ENCODE results near the gene CAB39.

CAB39 gene

DNA sequence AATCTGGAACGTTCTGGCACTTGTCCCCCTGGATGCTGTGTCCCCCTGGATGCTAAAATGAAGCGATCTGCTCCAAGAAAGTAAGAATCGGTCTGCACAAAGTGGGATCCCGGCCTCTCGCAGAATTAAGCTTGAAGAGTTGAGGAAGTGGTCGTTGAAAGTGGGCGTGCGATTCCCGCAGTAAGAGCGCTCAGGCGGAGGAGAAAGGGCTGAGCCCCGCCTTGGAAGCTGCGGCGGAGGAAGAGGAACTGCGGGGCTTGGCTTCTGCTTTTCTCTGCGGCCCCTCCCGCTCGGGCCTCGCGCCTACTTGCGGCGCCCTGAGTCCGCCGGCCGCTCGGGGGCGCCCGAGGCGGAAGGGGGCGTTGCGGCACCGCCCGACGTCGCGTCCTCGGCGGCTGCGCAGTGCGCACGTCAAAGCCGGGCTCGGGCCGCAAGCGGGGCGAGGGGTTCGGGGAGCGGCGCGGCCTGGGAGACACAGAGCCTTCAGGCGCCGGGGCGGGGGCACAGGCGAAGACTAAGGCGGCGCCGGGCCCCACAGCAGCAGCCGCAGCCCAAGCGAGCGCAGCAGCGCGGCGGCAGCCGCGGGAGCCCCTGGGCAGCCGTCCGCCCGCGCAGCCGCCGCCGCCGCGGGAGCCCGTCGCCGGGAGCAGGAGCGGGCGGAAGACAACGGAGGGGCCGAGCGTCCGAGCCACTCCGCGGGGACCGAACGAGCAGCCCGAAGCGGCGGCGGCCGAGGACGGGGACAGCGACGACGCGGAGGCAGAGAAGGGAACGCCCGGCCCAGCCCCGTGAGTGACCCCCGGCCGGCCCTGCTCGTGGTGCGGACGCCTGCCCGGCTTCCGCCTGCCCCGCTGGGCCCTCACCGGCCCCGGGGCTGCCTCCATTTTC, at the start of gene CAB39:
TSS of gene CAB39 (plus strand) at position 400 of the 888 bp plus-strand sequence. CDS start 47,160 bp downstream, outside the sequence.
- H3K9me3 Mint-ChIP-seq = no peaks in the 10 kb centered on the region
- peaks cover 33% of the 10 kb centered on the region for H3K36me3 Mint-ChIP-seq (ENCODE audit: low read depth)
- H3K27ac Mint-ChIP-seq = peak within 1 kb of the TSS; percentile 94
- no peaks in the 10 kb centered on the region for H3K27me3 Mint-ChIP-seq (ENCODE audit: low read depth)
- peaks cover 34% of the 10 kb centered on the region for H3K4me1 Mint-ChIP-seq (ENCODE audit: low read depth)
- peak within 1 kb of the TSS; percentile 98 for H3K4me3 Mint-ChIP-seq

DNA sequence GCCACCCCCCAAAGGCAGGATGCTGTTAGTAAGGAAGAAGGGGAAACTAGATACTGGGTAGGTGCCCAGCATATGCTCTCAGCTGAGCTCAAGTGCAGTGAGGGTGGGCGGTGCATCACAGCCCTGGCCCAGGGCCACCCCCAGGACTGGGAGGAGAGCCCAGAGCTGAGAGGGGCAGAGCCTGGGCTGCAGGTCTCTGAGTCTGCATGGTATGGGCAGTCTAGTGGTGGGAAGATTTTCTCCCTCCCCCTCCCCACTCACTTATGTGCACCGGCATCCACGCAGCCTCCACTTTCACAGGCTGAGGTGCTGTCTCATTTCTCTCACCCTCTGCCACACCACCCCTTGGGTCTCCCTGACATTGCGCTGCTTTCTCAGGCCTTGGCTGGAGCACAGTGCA, 48.5 kb upstream of the CAB39 start:
- H3K36me3 Mint-ChIP-seq (ENCODE audit: low read depth) = peaks cover 6% of the 10 kb centered on the region
- no peaks in the 10 kb centered on the region for H3K9me3 Mint-ChIP-seq
- H3K27me3 Mint-ChIP-seq (ENCODE audit: low read depth) = no peaks in the 10 kb centered on the region
- no peak overlapping the region for H3K4me3 Mint-ChIP-seq
- peaks cover 85% of the 10 kb centered on the region for H3K4me1 Mint-ChIP-seq (ENCODE audit: low read depth)
- peak overlapping the region; percentile 100 for H3K27ac Mint-ChIP-seq

DNA sequence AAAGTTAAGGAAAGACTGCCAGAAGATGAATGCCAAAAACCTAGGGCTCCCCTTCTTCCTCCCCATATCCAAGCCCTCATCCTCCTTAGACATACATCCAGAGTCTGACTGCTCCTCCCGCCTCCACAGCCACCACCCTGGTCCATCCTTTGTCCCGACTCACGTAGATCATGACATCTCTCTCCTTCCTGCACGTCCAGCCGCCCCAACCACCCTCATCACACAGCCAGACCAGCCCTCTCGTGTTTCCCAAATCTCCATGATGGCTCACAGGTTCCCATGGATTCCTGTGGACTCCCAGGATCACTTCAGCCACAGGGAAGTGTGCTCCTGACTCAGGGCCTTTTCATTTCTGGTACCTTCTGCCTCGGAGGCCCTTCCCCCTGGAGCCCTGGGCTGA, 47.8 kb upstream of the CAB39 start:
- H3K27ac Mint-ChIP-seq = peak overlapping the region; percentile 100
- H3K36me3 Mint-ChIP-seq (ENCODE audit: low read depth) = peaks cover 6% of the 10 kb centered on the region
- no peaks in the 10 kb centered on the region for H3K27me3 Mint-ChIP-seq (ENCODE audit: low read depth)
- no peaks in the 10 kb centered on the region for H3K9me3 Mint-ChIP-seq
- H3K4me3 Mint-ChIP-seq = peak overlapping the region; percentile 48
- peaks cover 84% of the 10 kb centered on the region for H3K4me1 Mint-ChIP-seq (ENCODE audit: low read depth)

DNA sequence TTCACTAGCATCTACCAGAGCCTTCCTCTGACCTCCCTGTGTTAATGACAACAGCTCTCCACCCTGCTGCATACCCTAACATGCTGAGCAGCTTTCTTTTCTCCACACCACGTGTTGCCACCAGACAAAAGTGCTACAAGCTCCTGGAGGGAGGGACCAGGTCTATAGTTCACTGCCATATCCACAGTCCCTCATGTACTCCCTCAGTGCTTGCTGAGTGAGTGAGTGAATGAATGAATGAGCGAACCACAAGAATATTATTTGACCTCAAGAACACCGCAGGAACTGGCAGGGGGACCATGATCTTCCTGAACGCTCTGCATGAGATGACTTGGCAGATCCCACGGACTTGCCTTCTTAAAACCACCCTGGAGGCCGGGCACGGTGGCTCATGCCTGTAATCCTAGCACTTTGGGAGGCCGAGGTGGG, 47.4 kb upstream of the CAB39 start:
- Mint-ChIP-seq H3K27me3 (ENCODE audit: low read depth) (no peaks in the 10 kb centered on the region), H3K36me3 (ENCODE audit: low read depth) (peaks cover 6% of the 10 kb centered on the region), H3K27ac (peak overlapping the region; percentile 100), H3K9me3 (no peaks in the 10 kb centered on the region), H3K4me1 (ENCODE audit: low read depth) (peaks cover 87% of the 10 kb centered on the region), H3K4me3 (peak overlapping the region; percentile 48)

- no peak overlapping the region for H3K4me3 Mint-ChIP-seq
- peaks cover 4% of the 10 kb centered on the region for H3K36me3 Mint-ChIP-seq (ENCODE audit: low read depth)
- peaks cover 87% of the 10 kb centered on the region for H3K4me1 Mint-ChIP-seq (ENCODE audit: low read depth)
- H3K27ac Mint-ChIP-seq = peak overlapping the region; percentile 84
- no peaks in the 10 kb centered on the region for H3K27me3 Mint-ChIP-seq (ENCODE audit: low read depth)
- no peaks in the 10 kb centered on the region for H3K9me3 Mint-ChIP-seq
Measured at GRCh38 chr2:230666446-230666845, 46.2 kb upstream of the CAB39 start.

DNA sequence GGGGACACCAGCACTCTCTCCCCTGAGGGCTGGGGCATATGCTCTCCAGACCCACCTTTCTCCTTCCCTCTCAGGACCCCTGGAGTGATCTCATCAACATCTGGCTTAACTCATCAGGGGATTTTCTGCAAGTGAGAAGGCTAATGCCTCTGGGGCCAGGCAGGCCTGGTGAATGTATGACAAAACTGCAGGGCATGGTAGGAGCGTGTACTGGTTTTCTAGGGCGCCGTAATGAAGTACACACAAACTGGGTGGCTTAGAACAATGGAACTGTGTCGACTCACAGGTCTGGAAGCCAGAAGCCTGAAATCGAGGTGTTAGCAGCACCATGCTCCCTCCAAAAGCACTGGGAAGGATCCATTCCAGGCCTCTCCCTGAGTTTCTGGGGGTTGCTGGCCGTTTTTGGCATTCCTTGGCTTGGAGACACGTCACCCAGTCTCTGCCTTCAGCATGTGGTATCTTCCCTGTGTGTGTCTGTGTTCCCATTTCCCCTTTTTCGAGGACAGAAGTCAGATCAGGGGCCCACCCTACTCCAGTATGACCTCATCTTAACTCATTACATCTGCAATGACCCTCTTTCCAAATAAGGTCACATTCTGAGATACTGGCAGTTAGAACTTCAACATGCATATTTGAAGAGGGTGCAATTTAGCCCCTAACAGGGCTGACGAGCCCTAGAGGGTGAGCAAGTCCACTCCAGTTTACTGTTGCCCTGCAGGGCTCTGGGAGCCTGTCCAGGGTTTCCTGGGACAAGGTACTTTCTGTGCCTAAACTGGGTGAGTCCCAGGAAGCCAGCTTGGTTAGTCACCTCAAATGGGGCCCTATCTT, 45.5 kb upstream of the CAB39 start:
- H3K27ac Mint-ChIP-seq = peak overlapping the region; percentile 84
- H3K36me3 Mint-ChIP-seq (ENCODE audit: low read depth) = peaks cover 4% of the 10 kb centered on the region
- peak overlapping the region; percentile 57 for H3K4me3 Mint-ChIP-seq
- no peaks in the 10 kb centered on the region for H3K9me3 Mint-ChIP-seq
- peaks cover 83% of the 10 kb centered on the region for H3K4me1 Mint-ChIP-seq (ENCODE audit: low read depth)
- H3K27me3 Mint-ChIP-seq (ENCODE audit: low read depth) = no peaks in the 10 kb centered on the region

- Mint-ChIP-seq H3K27ac (peak overlapping the region; percentile 84), H3K4me3 (peak overlapping the region; percentile 43), H3K4me1 (ENCODE audit: low read depth) (peaks cover 71% of the 10 kb centered on the region), H3K36me3 (ENCODE audit: low read depth) (peaks cover 2% of the 10 kb centered on the region), H3K27me3 (ENCODE audit: low read depth) (no peaks in the 10 kb centered on the region), H3K9me3 (no peaks in the 10 kb centered on the region)
Measured at GRCh38 chr2:230668184-230668938, 44.3 kb upstream of the CAB39 start.

- Mint-ChIP-seq H3K4me3 (no peak overlapping the region), H3K27me3 (ENCODE audit: low read depth) (no peaks in the 10 kb centered on the region), H3K36me3 (ENCODE audit: low read depth) (peaks cover 2% of the 10 kb centered on the region), H3K4me1 (ENCODE audit: low read depth) (peaks cover 70% of the 10 kb centered on the region), H3K27ac (peak overlapping the region; percentile 84), H3K9me3 (no peaks in the 10 kb centered on the region)
Measured at GRCh38 chr2:230668939-230669303, 43.7 kb upstream of the CAB39 start.

GRCh38 chr2:230669386-230669950, 43.2 kb upstream of the CAB39 start:
- Mint-ChIP-seq H3K4me1 (ENCODE audit: low read depth) (peaks cover 69% of the 10 kb centered on the region), H3K9me3 (no peaks in the 10 kb centered on the region), H3K27ac (peak overlapping the region; percentile 84), H3K4me3 (no peak overlapping the region), H3K36me3 (ENCODE audit: low read depth) (peaks cover 2% of the 10 kb centered on the region), H3K27me3 (ENCODE audit: low read depth) (no peaks in the 10 kb centered on the region)

GRCh38 chr2:230671117-230671516, 41.5 kb upstream of the CAB39 start:
- no peak overlapping the region for H3K4me3 Mint-ChIP-seq
- no peaks in the 10 kb centered on the region for H3K9me3 Mint-ChIP-seq
- H3K27me3 Mint-ChIP-seq (ENCODE audit: low read depth) = no peaks in the 10 kb centered on the region
- H3K4me1 Mint-ChIP-seq (ENCODE audit: low read depth) = peaks cover 67% of the 10 kb centered on the region
- peak overlapping the region; percentile 71 for H3K27ac Mint-ChIP-seq
- H3K36me3 Mint-ChIP-seq (ENCODE audit: low read depth) = no peaks in the 10 kb centered on the region

DNA sequence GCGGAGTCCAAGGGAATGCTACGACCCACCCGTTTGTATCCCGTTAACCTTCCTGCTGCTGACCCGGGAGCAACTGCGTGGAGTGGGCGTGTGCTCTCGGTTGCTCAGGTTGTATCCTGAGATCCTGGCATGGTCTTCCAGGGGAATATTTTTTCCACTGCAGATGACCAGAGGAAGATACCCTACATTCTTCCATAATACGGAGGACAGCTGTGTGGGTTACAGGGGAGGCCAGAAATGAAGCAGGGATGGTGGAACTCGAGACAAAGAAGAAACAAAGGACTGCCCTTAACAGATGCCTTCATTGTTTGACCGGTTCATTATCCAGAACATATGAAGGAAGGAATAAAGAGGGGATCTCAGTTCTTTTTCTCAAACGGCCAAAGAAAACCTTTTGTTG, 39.8 kb upstream of the CAB39 start:
- Mint-ChIP-seq H3K4me3 (no peak overlapping the region), H3K9me3 (peaks cover 6% of the 10 kb centered on the region), H3K4me1 (ENCODE audit: low read depth) (peaks cover 60% of the 10 kb centered on the region), H3K27me3 (ENCODE audit: low read depth) (no peaks in the 10 kb centered on the region), H3K36me3 (ENCODE audit: low read depth) (peaks cover 4% of the 10 kb centered on the region), H3K27ac (no peak overlapping the region)

DNA sequence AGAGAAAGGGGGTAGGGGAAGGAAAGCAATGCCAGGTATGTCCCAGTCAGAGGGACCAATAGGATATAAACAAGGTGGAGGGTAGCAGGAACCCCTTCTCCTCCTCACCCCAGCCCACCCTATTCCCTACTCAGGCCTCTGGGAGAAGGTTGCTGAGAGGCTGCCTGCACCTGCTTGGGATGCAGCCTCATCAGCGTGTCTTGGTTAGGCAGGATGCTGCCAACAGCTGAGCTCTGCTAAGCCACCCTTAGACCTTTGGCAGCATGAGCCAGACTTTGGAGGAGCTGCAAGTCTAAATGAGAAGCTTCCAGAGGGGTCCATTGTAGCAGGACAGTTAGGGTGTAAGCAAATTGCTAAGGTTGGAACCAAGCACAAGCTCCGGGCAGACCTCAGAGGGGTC, 38.2 kb upstream of the CAB39 start:
- no peak overlapping the region for H3K27ac Mint-ChIP-seq
- H3K27me3 Mint-ChIP-seq (ENCODE audit: low read depth) = no peaks in the 10 kb centered on the region
- H3K9me3 Mint-ChIP-seq = peaks cover 18% of the 10 kb centered on the region
- H3K4me3 Mint-ChIP-seq = no peak overlapping the region
- peaks cover 13% of the 10 kb centered on the region for H3K36me3 Mint-ChIP-seq (ENCODE audit: low read depth)
- H3K4me1 Mint-ChIP-seq (ENCODE audit: low read depth) = peaks cover 56% of the 10 kb centered on the region

DNA sequence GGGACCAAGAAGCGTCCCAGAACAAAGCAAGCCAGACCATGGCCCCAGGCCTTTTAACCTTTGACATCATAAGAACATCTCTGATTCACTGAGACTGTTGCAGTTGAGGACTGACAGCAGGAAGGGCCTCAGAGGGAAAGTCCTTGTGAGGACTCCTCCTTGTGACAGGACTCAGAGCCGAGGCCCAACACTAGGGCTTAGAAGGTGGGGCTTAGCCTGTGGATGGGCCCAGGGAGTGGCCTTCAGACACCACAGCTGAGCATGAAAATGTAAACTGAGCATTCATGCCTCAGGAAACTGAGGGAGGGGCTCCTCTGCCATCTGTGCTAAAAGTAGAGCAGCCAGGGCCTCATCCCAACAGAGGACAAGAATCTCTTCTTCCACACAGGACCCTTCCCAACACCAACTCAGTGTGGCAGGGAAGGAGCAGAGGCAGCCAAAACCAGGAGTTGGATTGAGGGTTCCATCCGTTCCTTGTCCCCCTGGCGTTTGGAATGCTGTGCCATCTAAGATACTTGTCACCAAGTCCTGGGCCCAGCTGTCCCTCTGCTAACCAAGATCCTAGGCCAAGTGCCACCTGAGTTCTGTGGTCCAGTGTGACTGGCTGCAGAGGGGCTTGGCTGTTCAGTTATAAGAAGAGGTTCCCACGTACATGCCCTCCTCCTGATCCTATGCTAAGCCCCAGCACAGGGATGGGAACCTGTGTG, 37.5 kb upstream of the CAB39 start:
- Mint-ChIP-seq H3K36me3 (ENCODE audit: low read depth) (peaks cover 13% of the 10 kb centered on the region), H3K9me3 (peaks cover 18% of the 10 kb centered on the region), H3K4me3 (no peak overlapping the region), H3K27ac (peak overlapping the region; percentile 21), H3K4me1 (ENCODE audit: low read depth) (peaks cover 54% of the 10 kb centered on the region), H3K27me3 (ENCODE audit: low read depth) (no peaks in the 10 kb centered on the region)
